GM23338 (cell line): ENCODE results near the gene ZNF106. TPM values are rescaled to one million over a fixed set of nuclear protein-coding genes. Genes with fewer than 3 reads are reported as not detected.

Source experiments
- ATAC-seq: fragments of 200-7000 bp; cut with Tn5 transposase; 3 replicates; pipeline ENCODE4 v1.9.1; 2020
- DNase-seq: peaks from one replicate; pipeline ENCODE4 v3.0.0-alpha.2; 2015; ENCODE audit warnings: low spot score
- H2AFZ ChIP-seq: fragments of 200-600 bp; sonication (generic); 2 replicates; pipeline ENCODE4 v1.8.0; 2016; ENCODE audit warnings: antibody characterized with exemption, mild to moderate bottlenecking, moderate library complexity
- H3F3A ChIP-seq: fragments of 200-600 bp; sonication (generic); replicated peaks from 2 replicates; pipeline ENCODE4 v1.8.0; 2017; ENCODE audit warnings: antibody characterized with exemption, mixed run types, low read depth
- H3K27ac ChIP-seq: fragments of 200-600 bp; sonication (generic); 2 replicates; pipeline ENCODE4 v1.6.1; 2016; ENCODE audit warnings: low read depth
- H3K27me3 ChIP-seq: fragments of 200-600 bp; sonication (generic); 2 replicates; pipeline ENCODE4 v1.8.0; 2016; ENCODE audit warnings: mild to moderate bottlenecking, mixed run types, moderate library complexity; ENCODE audit not compliant: insufficient read depth
- H3K36me3 ChIP-seq: fragments of 200-600 bp; sonication (generic); 2 replicates; pipeline ENCODE4 v1.8.0; 2016; ENCODE audit warnings: mild to moderate bottlenecking; ENCODE audit not compliant: insufficient read depth
- H3K4me1 ChIP-seq: fragments of 200-600 bp; sonication (generic); 2 replicates; pipeline ENCODE4 v1.8.0; 2016; ENCODE audit warnings: mild to moderate bottlenecking, moderate library complexity; ENCODE audit not compliant: insufficient read depth
- H3K4me2 ChIP-seq: fragments of 200-600 bp; sonication (generic); 2 replicates; pipeline ENCODE4 v1.7.1; 2017; ENCODE audit warnings: mixed run types
- H3K4me3 ChIP-seq: fragments of 200-600 bp; sonication (generic); 2 replicates; pipeline ENCODE4 v1.6.1; 2016; ENCODE audit warnings: mixed run types
- H3K79me2 ChIP-seq: fragments of 200-600 bp; sonication (generic); replicated peaks from 2 replicates; pipeline ENCODE4 v1.8.0; 2017; ENCODE audit warnings: mild to moderate bottlenecking; ENCODE audit not compliant: insufficient read depth
- H3K9me2 ChIP-seq: fragments of 200-600 bp; sonication (generic); 2 replicates; pipeline ENCODE4 v1.8.0; 2017; ENCODE audit not compliant: insufficient read depth
- H4K20me1 ChIP-seq: fragments of 200-600 bp; sonication (generic); replicated peaks from 2 replicates; pipeline ENCODE4 v1.8.0; 2017; ENCODE audit warnings: mild to moderate bottlenecking; ENCODE audit not compliant: insufficient read depth
- H3K27ac Mint-ChIP-seq: 2 replicates; pipeline ENCODE4 v1.8.0; 2020; ENCODE audit warnings: inconsistent platforms, mild to moderate bottlenecking, moderate library complexity, mixed read lengths
- H3K27me3 Mint-ChIP-seq: 3 replicates; pipeline ENCODE4 v1.8.0; 2022; ENCODE audit warnings: low read depth, mild to moderate bottlenecking, moderate library complexity, mixed read lengths, inconsistent platforms; ENCODE audit not compliant: insufficient read depth, poor library complexity
- H3K36me3 Mint-ChIP-seq: 3 replicates; pipeline ENCODE4 v1.8.0; 2021; ENCODE audit warnings: low read depth, mild to moderate bottlenecking, inconsistent platforms, moderate library complexity, mixed read lengths
- H3K4me1 Mint-ChIP-seq: 3 replicates; pipeline ENCODE4 v1.8.0; 2020; ENCODE audit warnings: mild to moderate bottlenecking, inconsistent platforms, mixed read lengths
- H3K4me3 Mint-ChIP-seq: 3 replicates; pipeline ENCODE4 v1.8.0; 2021; ENCODE audit warnings: moderate library complexity, mild to moderate bottlenecking, inconsistent platforms, mixed read lengths
- H3K9me3 Mint-ChIP-seq: 3 replicates; pipeline ENCODE4 v1.8.0; 2020; ENCODE audit warnings: moderate library complexity, mild to moderate bottlenecking, inconsistent platforms, mixed read lengths
- CREB1 ChIP-seq: fragments of 250-450 bp; sonication (Bioruptor Pico); IDR thresholded peaks from 2 replicates; pipeline ENCODE4 v1.5.0; 2020; ENCODE audit warnings: low read depth, mild to moderate bottlenecking, moderate library complexity
- CTCF ChIP-seq, 2 experiments: fragments of 200-600 bp in 1 of 2; sonication (generic) in 1 of 2; conservative IDR thresholded peaks; 2 replicates each; pipeline versions ENCODE4 v1.5.1 to v1.6.1; 2016 to 2017; ENCODE audit warnings: antibody characterized with exemption in 2 of 2, low read depth in 2 of 2, mild to moderate bottlenecking in 2 of 2, moderate library complexity in 1 of 2
- ETS1 ChIP-seq: IDR thresholded peaks from 2 replicates; pipeline ENCODE4 v1.6.1; 2016; ENCODE audit warnings: antibody characterized with exemption
- EZH2 ChIP-seq: fragments of 200-600 bp; sonication (generic); IDR thresholded peaks from one replicate; pipeline ENCODE4 v1.8.0; 2017; ENCODE audit warnings: antibody characterized with exemption, mild to moderate bottlenecking, low read depth; ENCODE audit not compliant: unreplicated experiment
- EZH2phosphoT487 ChIP-seq: fragments of 200-600 bp; sonication (generic); IDR thresholded peaks from one replicate; pipeline ENCODE4 v1.8.1; 2018; ENCODE audit warnings: antibody characterized with exemption; ENCODE audit not compliant: unreplicated experiment
- JUNB ChIP-seq: IDR thresholded peaks from one replicate; pipeline ENCODE4 v1.6.1; 2016; ENCODE audit warnings: antibody characterized with exemption; ENCODE audit not compliant: unreplicated experiment
- NANOG ChIP-seq: IDR thresholded peaks from 2 replicates; pipeline ENCODE4 v1.6.1; 2016; ENCODE audit warnings: antibody characterized with exemption, borderline replicate concordance
- POLR2AphosphoS5 ChIP-seq: IDR thresholded peaks from 2 replicates; pipeline ENCODE4 v1.6.1; 2016; ENCODE audit warnings: antibody characterized with exemption, low read depth
- REST ChIP-seq: IDR thresholded peaks from one replicate; pipeline ENCODE4 v1.6.1; 2018; ENCODE audit warnings: antibody characterized with exemption; ENCODE audit not compliant: unreplicated experiment
- STAT1 ChIP-seq: IDR thresholded peaks from one replicate; pipeline ENCODE4 v1.6.1; 2016; ENCODE audit warnings: antibody characterized with exemption; ENCODE audit not compliant: unreplicated experiment
- ZNF114 ChIP-seq: fragments of 250-450 bp; sonication (Bioruptor Pico); IDR thresholded peaks from 2 replicates; pipeline ENCODE4 v1.5.0; 2020; ENCODE audit warnings: mild to moderate bottlenecking, moderate library complexity
- ZNF331 ChIP-seq: fragments of 250-450 bp; sonication (Bioruptor Pico); IDR thresholded peaks from 2 replicates; pipeline ENCODE4 v1.5.0; 2020; ENCODE audit warnings: low read depth, mild to moderate bottlenecking, moderate library complexity
- ZNF462 ChIP-seq: fragments of 250-450 bp; sonication (Bioruptor Pico); IDR thresholded peaks from 2 replicates; pipeline ENCODE4 v1.5.0; 2020; ENCODE audit warnings: mild to moderate bottlenecking, moderate library complexity
- polyA plus RNA-seq: library from polyadenylated mRNA; unstranded; fragments of >200 nt; fragmentation: Nextera tagmentation; extraction: Ambion mirVana; gene quantifications from 2 replicates; pipeline ENCODE4 v1.2.1, GENCODE V29; 2016
- total RNA-seq: library from RNA; depleted of rRNA; stranded (reverse); fragments of >200 nt; shearing (Covaris generic); gene quantifications from 2 replicates; pipeline ENCODE4 v1.2.3, GENCODE V29; 2014

ZNF106 gene
- total and polyA plus RNA-seq, 2 experiments from 2014 or later: 48.0 to 53.7 TPM

- Mint-ChIP-seq H3K4me3 (no peak overlapping the region), H3K36me3 (no peaks in the 10 kb centered on the region), H3K27ac (no peak overlapping the region), H3K4me1 (no peaks in the 10 kb centered on the region), H3K27me3 (peaks cover 3% of the 10 kb centered on the region), H3K9me3 (no peaks in the 10 kb centered on the region; the same call in 1 of the 3 replicates)
- no peak overlapping the region for H3K4me3 ChIP-seq
- no peak for TF ChIP-seq NANOG
- no peak for TF ChIP-seq ZNF462 (CRISPR knock-in tag)
- TF ChIP-seq ZNF114: no peak
- no peak for TF ChIP-seq REST
- TF ChIP-seq EZH2phosphoT487: no peak
- no peak for TF ChIP-seq ETS1
- no peak for TF ChIP-seq EZH2
- TF ChIP-seq JUNB: no peak
- no peak for TF ChIP-seq ZNF331 (CRISPR knock-in tag)
- TF ChIP-seq CREB1 (CRISPR knock-in tag): no peak
- TF ChIP-seq CTCF (conservative IDR thresholded peaks at IDR 0.05; ENCODE audit: low read depth in 2 of 2): no peak
- no peak for TF ChIP-seq STAT1
- TF ChIP-seq POLR2AphosphoS5: no peak
- no peaks in the 10 kb centered on the region for H3K27me3 ChIP-seq
- no peaks in the 10 kb centered on the region for H3K4me1 ChIP-seq
- no peaks in the 10 kb centered on the region for H4K20me1 ChIP-seq
- no peaks in the 10 kb centered on the region for H3F3A ChIP-seq
- no peak overlapping the region for H3K4me2 ChIP-seq
- no peak overlapping the region for H2AFZ ChIP-seq
- ATAC-seq (no peak), DNase-seq (no peak)
- H3K27ac ChIP-seq: no peak overlapping the region
- no peaks in the 10 kb centered on the region for H3K36me3 ChIP-seq
- no peaks in the 10 kb centered on the region for H3K79me2 ChIP-seq
- no peaks in the 10 kb centered on the region for H3K9me2 ChIP-seq
Measured at GRCh38 chr15:42395838-42396237, 95.1 kb downstream of the ZNF106 start.
